HepG2 (cell line): ENCODE measurements around the gene ITGAE. TPM values are rescaled to one million over a fixed set of nuclear protein-coding genes. Genes with fewer than 3 reads are reported as not detected.
A peak's percentile ranks its signal among the peaks of the same experiment; 100 is the strongest.

Experiments used
- CCAR2 ChIP-seq: fragments of 200-400 bp; formaldehyde crosslinking; optimal IDR thresholded peaks from 2 replicates; pipeline ENCODE3; 2018; ENCODE audit warnings: low read depth, mild to moderate bottlenecking, low read length, moderate library complexity
- EED ChIP-seq: sonication (generic); formaldehyde crosslinking; IDR thresholded peaks from 2 replicates; pipeline ENCODE4 v1.5.0; 2020; ENCODE audit warnings: mild to moderate bottlenecking, missing genetic modification reagents
- GATA4 ChIP-seq: sonication (generic); IDR thresholded peaks from 2 replicates; pipeline ENCODE4 v1.6.1; 2016; ENCODE audit warnings: antibody characterized with exemption, low read depth, borderline replicate concordance
- GTF2F1 ChIP-seq: fragments of 150-350 bp; IDR thresholded peaks from 2 replicates; pipeline ENCODE4 v1.6.1; 2014; ENCODE audit warnings: low read length
- HIC2 ChIP-seq: sonication (generic); formaldehyde crosslinking; IDR thresholded peaks from 2 replicates; pipeline ENCODE4 v1.9.0; 2022; ENCODE audit warnings: low read depth, missing genetic modification reagents
- REST ChIP-seq, 2 experiments: IDR thresholded peaks; 2 replicates each; pipeline ENCODE4 v1.6.1; 2011 to 2012; ENCODE audit warnings: low read length in 2 of 2, borderline replicate concordance in 1 of 2, low read depth in 1 of 2, mild to moderate bottlenecking in 1 of 2, moderate library complexity in 1 of 2
- SALL1 ChIP-seq: sonication (generic); formaldehyde crosslinking; IDR thresholded peaks from 2 replicates; pipeline ENCODE4 v1.8.0; 2022; ENCODE audit warnings: mild to moderate bottlenecking, missing genetic modification reagents
- ZBTB42 ChIP-seq: sonication (generic); formaldehyde crosslinking; IDR thresholded peaks from 2 replicates; pipeline ENCODE4 v1.5.0; 2020; ENCODE audit warnings: mild to moderate bottlenecking, missing genetic modification reagents
- ZNF431 ChIP-seq: sonication (generic); formaldehyde crosslinking; IDR thresholded peaks from 2 replicates; pipeline ENCODE4 v1.9.0; 2022; ENCODE audit warnings: missing genetic modification reagents, low read depth, mild to moderate bottlenecking, borderline replicate concordance
- ZNF460 ChIP-seq: sonication (generic); formaldehyde crosslinking; IDR thresholded peaks from 2 replicates; pipeline ENCODE4 v1.5.1; 2020; ENCODE audit warnings: missing genetic modification reagents, mild to moderate bottlenecking, borderline replicate concordance
- ZNF672 ChIP-seq: sonication (generic); formaldehyde crosslinking; IDR thresholded peaks from 2 replicates; pipeline ENCODE4 v1.8.1; 2022; ENCODE audit warnings: missing genetic modification reagents
- ZSCAN22 ChIP-seq: sonication (generic); formaldehyde crosslinking; IDR thresholded peaks from 2 replicates; pipeline ENCODE4 v1.4.0; 2020; ENCODE audit warnings: mild to moderate bottlenecking, missing genetic modification reagents
- polyA plus RNA-seq, 8 experiments: library from polyadenylated mRNA; depleted of rRNA in 3 of 8; stranded (reverse) in 7 of 8; unstranded in 1 of 8; fragments of >200 nt; fragmentation: Illumina TruSeq in 4 of 8; extraction: Trizol in 4 of 8; gene quantifications; 2 replicates each; pipeline versions ENCODE4 v1.2.1 to v1.2.3, GENCODE V29; 2011 to 2016; ENCODE audit warnings: low read depth in 4 of 8, missing spikeins in 1 of 8, mixed read lengths in 1 of 8; ENCODE audit not compliant: insufficient read depth in 1 of 8
- total RNA-seq, 5 experiments: library from RNA; depleted of rRNA; stranded (reverse); fragments of >200 nt; fragmentation: Illumina TruSeq; extraction: Trizol; gene quantifications; 2 replicates each; pipeline ENCODE4 v1.2.3, GENCODE V29; 2016; ENCODE audit warnings: low read depth in 1 of 5
- TF ChIP-seq, protein P1 (sequence below): sonication (generic); formaldehyde crosslinking; IDR thresholded peaks from 2 replicates; pipeline ENCODE4 v1.4.0; 2020; ENCODE audit warnings: missing genetic modification reagents, borderline replicate concordance
- TF ChIP-seq, protein P2 (sequence below): IDR thresholded peaks from 2 replicates; pipeline ENCODE4 v1.6.1; 2012; ENCODE audit warnings: inconsistent platforms
- TF ChIP-seq, protein P3 (sequence below): sonication (generic); formaldehyde crosslinking; IDR thresholded peaks from 2 replicates; pipeline ENCODE4 v1.5.1; 2020; ENCODE audit warnings: mild to moderate bottlenecking, missing genetic modification reagents, moderate library complexity

The ITGAE gene
- total and polyA plus RNA-seq, 2 of the 13 experiments (the other 11 are each of a cell fraction or from before 2014, with no cell fraction given): 42.3 to 49.0 TPM

DNA sequence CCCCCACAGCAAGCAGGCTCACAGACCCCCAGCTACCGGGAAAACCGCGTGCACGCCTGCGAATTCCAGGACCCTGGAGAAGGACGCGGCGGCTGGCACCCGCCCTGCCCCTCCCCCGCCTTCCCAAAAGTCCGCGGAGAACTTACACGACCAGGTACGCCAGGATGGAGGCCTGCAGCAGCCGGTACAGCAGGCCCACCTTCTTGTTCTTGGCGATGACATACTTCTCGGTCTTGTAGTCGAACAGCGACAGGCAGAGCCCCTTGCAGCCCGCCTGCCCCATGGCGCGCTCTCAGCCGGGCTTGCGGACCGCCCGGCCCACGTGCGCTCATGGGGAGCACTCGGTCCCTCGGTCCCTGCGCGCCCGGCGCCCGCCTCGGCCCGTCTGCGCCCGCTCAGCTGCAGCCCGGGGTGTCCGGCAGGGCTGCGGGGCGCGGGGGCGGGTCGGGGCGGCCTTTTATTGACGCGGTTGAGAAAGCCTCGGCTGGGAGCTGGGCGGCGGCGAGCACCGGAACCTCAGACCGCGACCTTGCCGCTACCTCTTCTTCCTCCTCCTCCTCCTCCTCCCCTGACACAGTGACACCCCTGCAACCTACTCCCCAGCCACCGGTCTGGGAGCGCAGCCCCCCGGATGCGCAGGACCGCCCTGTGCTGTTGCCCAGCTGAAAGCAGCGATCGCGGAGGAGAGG lies 105.1 kb downstream of the ITGAE start, which contains the start of gene P2RX5 (continued):
- TF ChIP-seq REST (IDR thresholded peaks at IDR 0.05; ENCODE audit: borderline replicate concordance in 1 of 2, low read depth in 1 of 2, low read length in 2 of 2) (peak; percentile 37 to 88), CCAR2 (no peak), EED (CRISPR knock-in tag) (no peak), ZNF431 (CRISPR knock-in tag) (no peak), SALL1 (peak; percentile 24; the same call in 1 of the 2 replicates), ZNF672 (CRISPR knock-in tag) (no peak), ZBTB42 (no peak), ZNF460 (CRISPR knock-in tag) (no peak), GTF2F1 (no peak), GATA4 (no peak), ZSCAN22 (no peak), HIC2 (CRISPR knock-in tag) (0 out of 2 replicates have a peak, but pooled peaks have one; percentile 9)
- TF ChIP-seq, protein P1, sequence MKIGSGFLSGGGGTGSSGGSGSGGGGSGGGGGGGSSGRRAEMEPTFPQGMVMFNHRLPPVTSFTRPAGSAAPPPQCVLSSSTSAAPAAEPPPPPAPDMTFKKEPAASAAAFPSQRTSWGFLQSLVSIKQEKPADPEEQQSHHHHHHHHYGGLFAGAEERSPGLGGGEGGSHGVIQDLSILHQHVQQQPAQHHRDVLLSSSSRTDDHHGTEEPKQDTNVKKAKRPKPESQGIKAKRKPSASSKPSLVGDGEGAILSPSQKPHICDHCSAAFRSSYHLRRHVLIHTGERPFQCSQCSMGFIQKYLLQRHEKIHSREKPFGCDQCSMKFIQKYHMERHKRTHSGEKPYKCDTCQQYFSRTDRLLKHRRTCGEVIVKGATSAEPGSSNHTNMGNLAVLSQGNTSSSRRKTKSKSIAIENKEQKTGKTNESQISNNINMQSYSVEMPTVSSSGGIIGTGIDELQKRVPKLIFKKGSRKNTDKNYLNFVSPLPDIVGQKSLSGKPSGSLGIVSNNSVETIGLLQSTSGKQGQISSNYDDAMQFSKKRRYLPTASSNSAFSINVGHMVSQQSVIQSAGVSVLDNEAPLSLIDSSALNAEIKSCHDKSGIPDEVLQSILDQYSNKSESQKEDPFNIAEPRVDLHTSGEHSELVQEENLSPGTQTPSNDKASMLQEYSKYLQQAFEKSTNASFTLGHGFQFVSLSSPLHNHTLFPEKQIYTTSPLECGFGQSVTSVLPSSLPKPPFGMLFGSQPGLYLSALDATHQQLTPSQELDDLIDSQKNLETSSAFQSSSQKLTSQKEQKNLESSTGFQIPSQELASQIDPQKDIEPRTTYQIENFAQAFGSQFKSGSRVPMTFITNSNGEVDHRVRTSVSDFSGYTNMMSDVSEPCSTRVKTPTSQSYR (CRISPR knock-in tag): peak; percentile 46; the same call in 1 of the 2 replicates
- TF ChIP-seq, protein P2, sequence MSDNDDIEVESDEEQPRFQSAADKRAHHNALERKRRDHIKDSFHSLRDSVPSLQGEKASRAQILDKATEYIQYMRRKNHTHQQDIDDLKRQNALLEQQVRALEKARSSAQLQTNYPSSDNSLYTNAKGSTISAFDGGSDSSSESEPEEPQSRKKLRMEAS: peak; percentile 76
- TF ChIP-seq, protein P3, sequence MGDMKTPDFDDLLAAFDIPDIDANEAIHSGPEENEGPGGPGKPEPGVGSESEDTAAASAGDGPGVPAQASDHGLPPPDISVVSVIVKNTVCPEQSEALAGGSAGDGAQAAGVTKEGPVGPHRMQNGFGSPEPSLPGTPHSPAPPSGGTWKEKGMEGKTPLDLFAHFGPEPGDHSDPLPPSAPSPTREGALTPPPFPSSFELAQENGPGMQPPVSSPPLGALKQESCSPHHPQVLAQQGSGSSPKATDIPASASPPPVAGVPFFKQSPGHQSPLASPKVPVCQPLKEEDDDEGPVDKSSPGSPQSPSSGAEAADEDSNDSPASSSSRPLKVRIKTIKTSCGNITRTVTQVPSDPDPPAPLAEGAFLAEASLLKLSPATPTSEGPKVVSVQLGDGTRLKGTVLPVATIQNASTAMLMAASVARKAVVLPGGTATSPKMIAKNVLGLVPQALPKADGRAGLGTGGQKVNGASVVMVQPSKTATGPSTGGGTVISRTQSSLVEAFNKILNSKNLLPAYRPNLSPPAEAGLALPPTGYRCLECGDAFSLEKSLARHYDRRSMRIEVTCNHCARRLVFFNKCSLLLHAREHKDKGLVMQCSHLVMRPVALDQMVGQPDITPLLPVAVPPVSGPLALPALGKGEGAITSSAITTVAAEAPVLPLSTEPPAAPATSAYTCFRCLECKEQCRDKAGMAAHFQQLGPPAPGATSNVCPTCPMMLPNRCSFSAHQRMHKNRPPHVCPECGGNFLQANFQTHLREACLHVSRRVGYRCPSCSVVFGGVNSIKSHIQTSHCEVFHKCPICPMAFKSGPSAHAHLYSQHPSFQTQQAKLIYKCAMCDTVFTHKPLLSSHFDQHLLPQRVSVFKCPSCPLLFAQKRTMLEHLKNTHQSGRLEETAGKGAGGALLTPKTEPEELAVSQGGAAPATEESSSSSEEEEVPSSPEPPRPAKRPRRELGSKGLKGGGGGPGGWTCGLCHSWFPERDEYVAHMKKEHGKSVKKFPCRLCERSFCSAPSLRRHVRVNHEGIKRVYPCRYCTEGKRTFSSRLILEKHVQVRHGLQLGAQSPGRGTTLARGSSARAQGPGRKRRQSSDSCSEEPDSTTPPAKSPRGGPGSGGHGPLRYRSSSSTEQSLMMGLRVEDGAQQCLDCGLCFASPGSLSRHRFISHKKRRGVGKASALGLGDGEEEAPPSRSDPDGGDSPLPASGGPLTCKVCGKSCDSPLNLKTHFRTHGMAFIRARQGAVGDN (CRISPR knock-in tag): peak; percentile 58
